Measurements from ENCODE around the gene TRIM52. TPM values are rescaled to one million over a fixed set of nuclear protein-coding genes. Genes with fewer than 3 reads are reported as not detected.
"Not testable (repeated sequence)": the region's sequence is repeated elsewhere in the genome, so short reads cannot be mapped to it uniquely, and the experiment has no call there.

TRIM52 gene
- total and polyA plus RNA-seq, 8 donors: 5.6 to 18.1 (median 8.7) TPM

DNA sequence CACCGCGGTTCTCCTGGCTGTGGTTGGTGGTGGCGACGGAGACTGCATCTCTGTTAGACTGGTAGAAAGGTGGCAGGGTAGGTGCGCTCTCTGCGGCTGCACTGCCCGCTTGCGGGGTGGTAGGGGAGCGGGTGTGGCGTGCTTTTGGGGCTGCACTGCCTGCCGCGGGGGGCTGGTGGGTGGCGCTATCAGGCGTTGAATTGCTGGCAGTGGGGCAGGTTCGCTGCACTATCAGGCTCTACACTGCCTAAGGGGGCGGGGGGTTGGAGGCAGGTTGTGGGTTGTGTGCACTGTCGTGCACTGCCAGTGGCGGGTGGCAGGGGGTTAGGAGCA lies 21.0 kb upstream of the TRIM52 start:
- intact Hi-C loops (cut with DNase I): no loop called here
- Histone ChIP-seq H3K27ac (no peak overlapping the region), H3K4me1 (no peaks in the 10 kb centered on the region), H3K27me3 (no peaks in the 10 kb centered on the region), H3K4me3 (no peak overlapping the region), H3K9me3 (no peaks in the 10 kb centered on the region), H3K36me3 (no peaks in the 10 kb centered on the region)
- WGBS, 2 donors: 84 to 85% methylated on average over 17 to 18 of the region's 18 CpGs
- ATAC-seq (no peak), DNase-seq (peak in 1 of 6 donors; percentile 55), FAIRE-seq (no peak)
- TF ChIP-seq, protein P1, sequence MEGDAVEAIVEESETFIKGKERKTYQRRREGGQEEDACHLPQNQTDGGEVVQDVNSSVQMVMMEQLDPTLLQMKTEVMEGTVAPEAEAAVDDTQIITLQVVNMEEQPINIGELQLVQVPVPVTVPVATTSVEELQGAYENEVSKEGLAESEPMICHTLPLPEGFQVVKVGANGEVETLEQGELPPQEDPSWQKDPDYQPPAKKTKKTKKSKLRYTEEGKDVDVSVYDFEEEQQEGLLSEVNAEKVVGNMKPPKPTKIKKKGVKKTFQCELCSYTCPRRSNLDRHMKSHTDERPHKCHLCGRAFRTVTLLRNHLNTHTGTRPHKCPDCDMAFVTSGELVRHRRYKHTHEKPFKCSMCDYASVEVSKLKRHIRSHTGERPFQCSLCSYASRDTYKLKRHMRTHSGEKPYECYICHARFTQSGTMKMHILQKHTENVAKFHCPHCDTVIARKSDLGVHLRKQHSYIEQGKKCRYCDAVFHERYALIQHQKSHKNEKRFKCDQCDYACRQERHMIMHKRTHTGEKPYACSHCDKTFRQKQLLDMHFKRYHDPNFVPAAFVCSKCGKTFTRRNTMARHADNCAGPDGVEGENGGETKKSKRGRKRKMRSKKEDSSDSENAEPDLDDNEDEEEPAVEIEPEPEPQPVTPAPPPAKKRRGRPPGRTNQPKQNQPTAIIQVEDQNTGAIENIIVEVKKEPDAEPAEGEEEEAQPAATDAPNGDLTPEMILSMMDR (IDR thresholded peaks at IDR 0.05): no peak

DNA sequence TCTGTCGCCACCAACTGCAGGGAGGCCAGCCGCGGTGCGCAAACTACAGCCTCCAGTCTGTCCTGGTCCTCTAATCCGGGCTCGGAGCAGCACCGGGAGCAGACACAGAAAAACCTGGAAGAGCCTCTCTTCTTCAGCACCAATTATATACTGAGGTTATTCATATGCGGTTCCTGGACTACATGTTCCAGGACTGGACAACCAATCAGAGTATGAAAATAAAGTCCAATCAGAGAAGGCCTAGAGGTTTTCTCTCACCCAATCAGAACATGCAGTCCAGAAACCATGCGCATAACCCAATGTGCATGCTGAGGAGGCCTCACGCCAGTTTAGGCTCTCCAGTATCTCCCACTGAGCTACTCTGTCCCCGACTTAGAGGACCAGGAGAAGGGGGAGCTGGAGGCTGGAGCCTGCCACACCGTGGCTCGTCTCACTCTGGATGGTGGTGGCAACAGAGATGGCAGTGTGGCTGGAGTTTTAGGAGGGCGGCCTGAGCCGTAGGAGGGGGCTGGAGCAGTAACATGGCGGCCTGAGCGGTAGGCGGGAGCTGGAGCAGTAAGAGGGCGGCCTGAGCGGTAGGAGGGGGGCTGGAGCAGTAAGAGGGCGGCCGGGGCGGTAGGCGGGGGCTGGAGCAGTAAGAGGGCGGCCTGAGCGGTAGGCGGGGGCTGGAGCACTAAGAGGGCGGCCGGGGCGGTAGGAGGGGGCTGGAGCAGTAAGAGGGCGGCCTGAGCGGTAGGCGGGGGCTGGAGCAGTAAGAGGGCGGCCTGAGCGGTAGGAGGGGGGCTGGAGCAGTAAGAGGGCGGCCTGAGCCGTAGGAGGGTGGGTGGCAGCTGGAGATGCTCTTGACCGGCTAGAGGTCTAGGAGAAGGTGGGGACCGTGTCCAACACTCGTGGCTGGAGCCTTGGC lies 20.4 kb upstream of the TRIM52 start:
- DNase-seq (no peak), FAIRE-seq (no peak), ATAC-seq (no peak)
- H3K36me3 ChIP-seq: no peaks in the 10 kb centered on the region
- H3K4me3 ChIP-seq: no peak overlapping the region
- no peaks in the 10 kb centered on the region for H3K9me3 ChIP-seq
- no peaks in the 10 kb centered on the region for H3K4me1 ChIP-seq
- H3K27ac ChIP-seq: no peak overlapping the region
- no peaks in the 10 kb centered on the region for H3K27me3 ChIP-seq
- TF ChIP-seq, protein P1 (IDR thresholded peaks at IDR 0.05): no peak
- 84 to 91% methylated on average over 40 of the region's 40 CpGs for WGBS, 2 donors
- intact Hi-C loops (cut with DNase I): no loop called here

DNA sequence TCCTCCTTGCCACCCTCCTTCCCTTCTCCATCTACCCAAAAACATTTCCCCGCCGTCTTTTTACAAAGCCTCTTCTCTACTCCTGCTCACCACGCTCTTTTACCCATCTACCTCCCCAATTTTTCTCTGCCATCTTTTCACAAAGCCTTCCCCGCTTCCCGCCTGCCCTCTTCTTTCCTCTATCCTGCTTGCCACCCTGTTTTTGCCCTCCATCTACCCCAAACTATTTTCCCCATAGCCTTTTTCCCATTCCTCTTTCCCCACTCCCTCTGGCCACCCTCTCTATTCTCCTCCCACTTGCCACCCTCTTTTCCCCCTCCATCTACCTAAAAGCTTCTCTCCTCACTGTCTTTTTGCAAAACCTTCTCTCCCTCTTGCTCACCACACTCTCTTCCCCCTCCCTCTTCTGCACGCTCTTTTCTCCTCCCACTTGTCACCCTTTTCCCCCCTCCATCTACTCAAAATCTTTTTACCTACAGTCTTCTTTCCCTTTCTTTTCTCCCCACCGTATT lies 19.4 kb upstream of the TRIM52 start:
- intact Hi-C loops (cut with DNase I): no loop called here
- WGBS, 2 donors: 69 to 87% methylated on average over 7 of the region's 7 CpGs
- no peaks in the 10 kb centered on the region for H3K36me3 ChIP-seq
- no peaks in the 10 kb centered on the region for H3K4me1 ChIP-seq
- no peak overlapping the region for H3K27ac ChIP-seq
- DNase-seq (no peak), ATAC-seq (no peak), FAIRE-seq (no peak)
- no peaks in the 10 kb centered on the region for H3K9me3 ChIP-seq
- no peaks in the 10 kb centered on the region for H3K27me3 ChIP-seq
- H3K4me3 ChIP-seq: no peak overlapping the region
- TF ChIP-seq, protein P1 (IDR thresholded peaks at IDR 0.05): no peak

DNA sequence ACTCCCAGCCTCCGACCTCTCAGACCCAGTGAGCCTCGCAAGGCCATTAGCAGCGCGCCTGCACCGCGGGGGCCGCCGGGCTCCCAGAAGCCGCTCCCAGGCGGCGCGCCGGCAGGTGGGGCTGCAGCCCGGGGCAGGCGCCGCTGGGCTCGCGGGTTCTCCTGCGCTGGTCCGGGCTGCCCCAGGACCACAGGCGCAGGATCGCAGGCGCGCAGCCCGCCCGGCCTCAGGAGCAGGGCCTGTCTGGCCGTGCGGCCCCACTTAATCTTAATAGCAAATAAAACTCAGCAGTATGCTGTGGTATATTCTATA lies 12.4 kb upstream of the TRIM52 start:
- peak; percentile 64 to 85 (median 76) for ATAC-seq
- H3K4me1 ChIP-seq; intact Hi-C loops (cut with DNase I); H3K9me3 ChIP-seq; FAIRE-seq; H3K27me3 ChIP-seq; H3K36me3 ChIP-seq; H3K27ac ChIP-seq: not testable (repeated sequence)
- DNase-seq: peak in 3 of 6 donors; percentile 53 to 83 (median 69)
- peak overlapping the region in 1 of 4 donors; percentile 12 for H3K4me3 ChIP-seq
- WGBS, 2 donors: 15 to 17% methylated on average over 28 of the region's 28 CpGs
- TF ChIP-seq, protein P1 (IDR thresholded peaks at IDR 0.05): peak in 1 of 4 donors; percentile 17

GRCh38 chr5:181271081-181271480 lies 10.1 kb upstream of the TRIM52 start:
- no peaks in the 10 kb centered on the region for H3K36me3 ChIP-seq
- DNase-seq (no peak), ATAC-seq (no peak), FAIRE-seq (no peak)
- no peak overlapping the region for H3K4me3 ChIP-seq
- WGBS, 2 donors: 88 to 89% methylated on average over 3 of the region's 3 CpGs
- no peak overlapping the region for H3K27ac ChIP-seq
- H3K9me3 ChIP-seq: no peaks in the 10 kb centered on the region
- intact Hi-C loops (cut with DNase I): no loop called here
- TF ChIP-seq, protein P1 (IDR thresholded peaks at IDR 0.05): no peak
- H3K4me1 ChIP-seq: no peaks in the 10 kb centered on the region
- H3K27me3 ChIP-seq: no peaks in the 10 kb centered on the region

DNA sequence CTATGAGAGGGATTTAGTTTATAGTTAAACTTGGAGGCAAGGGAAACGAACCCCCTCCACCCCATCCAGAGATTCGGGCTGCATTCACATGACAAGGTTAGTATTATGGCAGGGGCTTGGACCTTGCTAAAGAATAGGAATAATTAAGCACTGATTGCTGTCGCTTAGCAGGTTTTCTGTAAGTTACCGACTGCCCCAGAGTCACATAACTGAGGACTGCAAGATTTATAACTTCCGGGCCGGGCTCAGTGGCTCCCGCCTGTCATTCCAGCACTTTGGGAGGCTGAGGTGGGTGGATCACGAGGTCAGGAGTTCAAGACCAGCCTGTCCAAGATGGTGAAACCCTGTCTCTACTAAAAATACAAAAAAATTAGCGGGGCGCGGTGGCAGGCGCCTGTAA lies 7.0 kb upstream of the TRIM52 start:
- ATAC-seq; H3K9me3 ChIP-seq; H3K4me1 ChIP-seq; H3K36me3 ChIP-seq; H3K27me3 ChIP-seq; FAIRE-seq; H3K27ac ChIP-seq; intact Hi-C loops (cut with DNase I); DNase-seq; H3K4me3 ChIP-seq: not testable (repeated sequence)
- WGBS, 2 donors: 73 to 76% methylated on average over 12 of the region's 12 CpGs

DNA sequence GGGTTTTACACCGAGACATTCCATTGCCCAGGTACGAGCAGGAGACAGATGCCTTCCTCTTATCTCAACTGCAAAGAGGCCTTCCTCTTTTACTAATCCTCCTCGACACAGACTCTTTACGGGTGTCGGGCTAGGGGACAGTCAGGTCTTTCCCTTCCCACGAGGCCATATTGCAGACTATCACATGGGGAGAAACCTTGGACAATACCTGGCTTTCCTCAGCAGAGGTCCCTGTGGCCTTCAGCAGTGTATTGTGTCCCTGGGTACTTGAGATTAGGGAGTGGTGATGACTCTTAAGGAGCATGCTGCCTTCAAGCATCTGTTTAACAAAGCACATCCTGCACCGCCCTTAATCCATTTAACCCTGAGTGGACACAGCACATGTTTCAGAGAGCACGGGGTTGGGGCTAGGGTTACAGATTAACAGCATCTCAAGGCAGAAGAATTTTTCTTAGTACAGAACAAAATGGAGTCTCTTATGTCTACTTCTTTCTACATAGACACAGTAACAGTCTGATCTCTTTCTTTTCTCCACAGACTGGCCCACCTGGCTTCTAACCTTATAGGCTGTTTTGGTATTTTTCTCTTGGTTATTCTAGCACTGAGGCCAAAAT lies 6.5 kb upstream of the TRIM52 start:
- H3K9me3 ChIP-seq; H3K4me1 ChIP-seq; H3K27me3 ChIP-seq; FAIRE-seq; intact Hi-C loops (cut with DNase I); H3K4me3 ChIP-seq; H3K27ac ChIP-seq; ATAC-seq; DNase-seq; H3K36me3 ChIP-seq: not testable (repeated sequence)
- WGBS, 2 donors: 59 to 69% methylated on average over 8 of the region's 8 CpGs

Measured in pancreas (tissue), 10 donors.